VCaP (cell line): ENCODE data around the gene DYNC2LI1.

Experiments used
- H3K27ac ChIP-seq: fragments of 450-650 bp; 2 replicates; pipeline ENCODE4 v1.5.1; 2017
- TF ChIP-seq, protein P1 (sequence below): fragments of 450-650 bp; conservative IDR thresholded peaks from 2 replicates; pipeline ENCODE4 v1.5.1; 2017; ENCODE audit warnings: mild to moderate bottlenecking, moderate library complexity

DYNC2LI1 gene

DNA sequence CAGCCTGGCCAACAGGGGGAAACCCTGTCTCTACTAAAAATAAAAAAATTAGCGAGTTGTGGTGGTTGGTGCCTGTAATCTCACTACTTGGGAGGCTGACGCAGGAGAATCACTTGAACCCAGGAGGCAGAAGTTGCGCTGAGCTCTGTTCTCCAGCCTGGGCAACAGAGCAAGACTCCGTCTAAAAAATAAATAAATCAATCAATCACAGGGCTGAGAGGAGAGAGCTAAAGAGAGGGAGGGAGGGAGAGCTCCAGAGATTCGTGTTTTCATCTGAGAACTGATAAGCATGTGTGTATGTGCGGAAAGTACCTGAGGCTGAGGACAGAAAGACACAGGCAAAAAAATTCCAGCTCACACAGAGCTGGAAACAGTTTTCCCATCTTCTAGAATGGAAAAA lies 37.2 kb upstream of the DYNC2LI1 start:
- TF ChIP-seq, protein P1, sequence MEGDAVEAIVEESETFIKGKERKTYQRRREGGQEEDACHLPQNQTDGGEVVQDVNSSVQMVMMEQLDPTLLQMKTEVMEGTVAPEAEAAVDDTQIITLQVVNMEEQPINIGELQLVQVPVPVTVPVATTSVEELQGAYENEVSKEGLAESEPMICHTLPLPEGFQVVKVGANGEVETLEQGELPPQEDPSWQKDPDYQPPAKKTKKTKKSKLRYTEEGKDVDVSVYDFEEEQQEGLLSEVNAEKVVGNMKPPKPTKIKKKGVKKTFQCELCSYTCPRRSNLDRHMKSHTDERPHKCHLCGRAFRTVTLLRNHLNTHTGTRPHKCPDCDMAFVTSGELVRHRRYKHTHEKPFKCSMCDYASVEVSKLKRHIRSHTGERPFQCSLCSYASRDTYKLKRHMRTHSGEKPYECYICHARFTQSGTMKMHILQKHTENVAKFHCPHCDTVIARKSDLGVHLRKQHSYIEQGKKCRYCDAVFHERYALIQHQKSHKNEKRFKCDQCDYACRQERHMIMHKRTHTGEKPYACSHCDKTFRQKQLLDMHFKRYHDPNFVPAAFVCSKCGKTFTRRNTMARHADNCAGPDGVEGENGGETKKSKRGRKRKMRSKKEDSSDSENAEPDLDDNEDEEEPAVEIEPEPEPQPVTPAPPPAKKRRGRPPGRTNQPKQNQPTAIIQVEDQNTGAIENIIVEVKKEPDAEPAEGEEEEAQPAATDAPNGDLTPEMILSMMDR: no peak
- no peak overlapping the region for H3K27ac ChIP-seq

DNA sequence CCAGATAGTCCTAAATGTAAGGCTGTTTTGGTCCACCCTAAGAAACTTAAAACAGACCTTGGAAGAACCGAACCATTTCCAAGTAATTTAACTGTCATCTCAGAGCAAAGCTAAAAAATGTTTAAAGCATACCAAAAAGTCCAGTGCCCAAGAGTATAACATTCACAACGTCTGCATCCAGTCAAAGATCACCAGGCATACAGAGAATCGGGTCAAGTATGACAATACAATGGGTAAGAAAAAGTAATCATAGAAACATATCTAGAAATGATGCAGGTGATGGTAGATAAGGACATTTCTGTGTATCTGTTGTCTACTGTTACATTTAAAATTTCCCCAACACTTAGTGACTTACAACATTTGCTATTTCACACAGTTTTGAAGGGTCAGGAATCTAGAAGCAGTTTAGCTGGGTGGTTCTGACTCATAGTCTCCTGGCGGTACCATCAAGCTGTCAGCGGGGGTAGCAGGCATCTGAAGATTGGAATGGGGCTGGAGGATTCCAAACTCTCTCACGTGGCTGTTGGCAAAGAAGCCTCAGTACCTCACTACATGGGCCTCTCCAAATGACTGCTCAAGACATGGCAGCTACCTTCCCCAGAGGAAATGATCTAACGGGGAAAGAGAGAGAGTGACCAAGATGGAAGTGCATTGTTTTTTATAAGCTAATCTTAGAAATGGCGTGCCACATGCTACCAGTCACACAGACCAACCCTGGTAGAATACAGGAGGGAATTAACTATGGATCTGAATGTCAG lies 36.6 kb upstream of the DYNC2LI1 start:
- TF ChIP-seq, protein P1: no peak
- no peak overlapping the region for H3K27ac ChIP-seq

DNA sequence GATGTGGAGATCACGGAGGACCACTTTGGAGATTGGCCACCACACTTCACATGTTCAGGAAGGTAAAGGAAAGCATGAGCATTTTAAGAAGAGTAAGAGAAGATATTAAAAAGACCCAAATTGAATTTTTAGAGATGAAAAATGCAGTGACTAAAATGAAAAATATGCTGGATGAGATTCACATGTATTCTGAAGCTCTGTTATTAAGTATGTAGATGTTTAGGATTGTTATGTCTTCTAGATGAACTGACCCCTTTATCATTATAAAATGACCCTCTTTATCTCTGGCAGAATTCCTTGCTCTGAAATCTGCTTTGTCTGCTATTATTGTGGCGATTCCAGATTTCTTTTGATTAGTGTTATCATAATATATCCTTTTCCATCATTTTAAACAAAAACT lies 36.0 kb upstream of the DYNC2LI1 start:
- no peak overlapping the region for H3K27ac ChIP-seq
- TF ChIP-seq, protein P1: no peak

DNA sequence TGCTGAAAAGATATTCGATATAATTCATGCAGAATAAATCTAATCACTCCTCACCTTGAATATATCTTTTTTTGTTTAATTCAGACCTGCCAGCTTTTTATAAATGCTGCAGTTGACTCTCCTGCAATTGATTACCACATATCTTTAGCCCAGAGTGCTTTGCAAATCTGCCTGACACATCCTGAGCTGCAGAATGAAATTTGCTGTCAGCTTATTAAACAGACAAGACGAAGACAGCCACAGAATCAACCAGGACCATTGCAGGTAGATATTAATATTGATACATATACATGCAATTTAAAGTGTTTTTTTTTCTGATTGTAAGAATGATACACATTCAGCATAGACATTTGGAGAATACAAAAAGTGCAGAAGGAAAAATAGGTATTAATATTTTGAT lies 35.6 kb upstream of the DYNC2LI1 start:
- TF ChIP-seq, protein P1: no peak
- no peak overlapping the region for H3K27ac ChIP-seq

DNA sequence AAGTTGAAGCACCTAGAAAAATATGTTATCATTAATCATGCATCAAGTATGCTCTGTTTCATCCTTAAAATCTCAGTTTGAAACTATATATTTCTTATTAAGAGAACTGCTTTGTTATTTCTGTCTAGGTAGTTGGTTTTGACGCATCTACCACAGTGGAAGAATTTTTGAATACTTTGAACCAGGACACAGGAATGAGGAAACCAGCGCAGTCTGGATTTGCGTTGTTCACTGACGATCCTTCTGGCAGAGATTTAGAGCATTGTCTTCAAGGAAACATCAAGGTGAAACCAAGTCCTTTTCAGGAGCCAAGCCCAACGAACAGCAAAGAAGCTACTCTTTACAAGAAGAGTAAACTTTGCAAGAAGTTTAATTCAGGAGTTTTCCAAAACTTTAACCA lies 30.1 kb upstream of the DYNC2LI1 start:
- TF ChIP-seq, protein P1: no peak
- no peak overlapping the region for H3K27ac ChIP-seq

DNA sequence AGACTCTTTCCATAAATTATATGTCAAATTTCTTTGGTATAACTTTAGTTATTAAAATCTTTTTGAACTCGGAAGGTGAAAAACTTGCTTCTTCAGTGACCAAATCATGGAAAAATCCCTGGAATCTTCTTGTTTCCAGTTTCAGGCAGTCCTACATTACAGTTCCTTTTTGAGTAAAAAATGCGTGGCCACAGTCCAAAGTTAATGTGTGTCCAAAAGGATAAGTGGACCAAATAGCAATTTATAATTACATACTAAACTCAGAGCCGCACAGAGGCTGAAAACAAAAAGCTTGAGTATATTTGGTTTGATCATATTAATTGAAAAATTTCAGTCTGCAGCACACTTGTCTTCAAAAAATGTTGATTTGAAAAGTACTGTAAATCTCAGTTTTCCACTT lies 28.4 kb upstream of the DYNC2LI1 start:
- H3K27ac ChIP-seq: no peak overlapping the region
- TF ChIP-seq, protein P1: no peak

DNA sequence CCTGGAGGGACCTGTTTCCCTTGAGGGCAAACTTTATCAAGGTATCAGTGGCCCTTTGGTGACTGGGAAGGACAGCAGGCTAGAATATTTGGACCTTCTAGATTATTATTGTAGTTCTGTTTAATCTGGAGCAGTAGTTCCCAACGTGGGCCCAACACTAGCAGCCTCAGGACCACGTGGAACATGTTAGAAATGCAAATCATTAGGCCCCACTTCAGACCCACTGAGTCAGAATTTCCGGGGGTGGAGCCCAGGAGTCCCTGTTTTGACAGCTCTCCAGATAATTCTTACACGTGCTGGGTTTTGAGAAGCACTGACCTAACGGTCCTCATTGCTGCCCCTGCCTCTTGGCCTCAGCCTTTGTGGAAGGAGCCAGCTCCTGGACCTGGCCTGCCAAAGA lies 25.5 kb upstream of the DYNC2LI1 start:
- TF ChIP-seq, protein P1: no peak
- no peak overlapping the region for H3K27ac ChIP-seq
